ENCODE measurements around the gene OPCML. TPM values are rescaled to one million over a fixed set of nuclear protein-coding genes. Genes with fewer than 3 reads are reported as not detected.

OPCML gene
- total RNA-seq, 1 experiment from 2014 or later, result not detected

- no peak overlapping the region for H3K4me3 ChIP-seq (ENCODE audit: low read depth, low read length)
- Mint-ChIP-seq H3K27me3 (ENCODE audit: insufficient read depth, unreplicated experiment) (peaks cover 7% of the 10 kb centered on the region), H3K36me3 (ENCODE audit: insufficient read depth, unreplicated experiment) (no peaks in the 10 kb centered on the region), H3K9me3 (ENCODE audit: unreplicated experiment) (no peaks in the 10 kb centered on the region), H3K4me3 (ENCODE audit: unreplicated experiment) (no peak overlapping the region), H3K4me1 (ENCODE audit: low read depth, unreplicated experiment) (no peaks in the 10 kb centered on the region), H3K27ac (ENCODE audit: unreplicated experiment) (no peak overlapping the region)
- BruUV-seq (replicated peaks), result no TSS peak
- no peaks in the 10 kb centered on the region for H3K27me3 ChIP-seq (replicated peaks; ENCODE audit: control insufficient read depth, insufficient read depth, low read length)
- H3K36me3 ChIP-seq (ENCODE audit: control insufficient read depth, insufficient read depth, low read length), result no peaks in the 10 kb centered on the region
- no peaks in the 10 kb centered on the region for H3K4me1 ChIP-seq
- CTCF ChIA-PET, result no interaction called here
- no peaks in the 10 kb centered on the region; the same call in 1 of the 2 replicates for H3K9me3 ChIP-seq
- no peak for TF ChIP-seq CTCF (IDR thresholded peaks at IDR 0.05; ENCODE audit: insufficient read depth in 1 of 2, low read depth in 1 of 2, low read length in 1 of 2, severe bottlenecking in 1 of 2, unreplicated experiment in 1 of 2)
- intact Hi-C loops (cut with micrococcal nuclease; ENCODE audit: unreplicated experiment), result no loop called here
- DNase-seq, result no peak
- POLR2A ChIA-PET, result no interaction called here
These were observed 107.1 kb downstream of the OPCML start for GRCh38 chr11:133425245-133425644.

GRCh38 chr11:133418218-133418617 lies 114.1 kb downstream of the OPCML start:
- TF ChIP-seq CTCF (IDR thresholded peaks at IDR 0.05; ENCODE audit: insufficient read depth in 1 of 2, low read depth in 1 of 2, low read length in 1 of 2, severe bottlenecking in 1 of 2, unreplicated experiment in 1 of 2), result no peak
- intact Hi-C loops (cut with micrococcal nuclease; ENCODE audit: unreplicated experiment), result no loop called here
- Mint-ChIP-seq H3K9me3 (ENCODE audit: unreplicated experiment) (peaks cover 10% of the 10 kb centered on the region), H3K4me3 (ENCODE audit: unreplicated experiment) (no peak overlapping the region), H3K4me1 (ENCODE audit: low read depth, unreplicated experiment) (no peaks in the 10 kb centered on the region), H3K27ac (ENCODE audit: unreplicated experiment) (no peak overlapping the region), H3K27me3 (ENCODE audit: insufficient read depth, unreplicated experiment) (peaks cover 3% of the 10 kb centered on the region), H3K36me3 (ENCODE audit: insufficient read depth, unreplicated experiment) (no peaks in the 10 kb centered on the region)
- BruUV-seq (replicated peaks), result no TSS peak
- Histone ChIP-seq H3K4me3 (ENCODE audit: low read depth, low read length) (no peak overlapping the region), H3K4me1 (no peaks in the 10 kb centered on the region), H3K27me3 (replicated peaks; ENCODE audit: control insufficient read depth, insufficient read depth, low read length) (no peaks in the 10 kb centered on the region), H3K9me3 (peaks cover 7% of the 10 kb centered on the region), H3K36me3 (ENCODE audit: control insufficient read depth, insufficient read depth, low read length) (no peaks in the 10 kb centered on the region)
- POLR2A ChIA-PET, result no interaction called here
- no peak for DNase-seq
- CTCF ChIA-PET, result no interaction called here

GRCh38 chr11:133414506-133414905 lies 117.8 kb downstream of the OPCML start:
- Mint-ChIP-seq H3K27me3 (ENCODE audit: insufficient read depth, unreplicated experiment) (no peaks in the 10 kb centered on the region), H3K4me1 (ENCODE audit: low read depth, unreplicated experiment) (no peaks in the 10 kb centered on the region), H3K27ac (ENCODE audit: unreplicated experiment) (no peak overlapping the region), H3K9me3 (ENCODE audit: unreplicated experiment) (peaks cover 10% of the 10 kb centered on the region), H3K4me3 (ENCODE audit: unreplicated experiment) (no peak overlapping the region), H3K36me3 (ENCODE audit: insufficient read depth, unreplicated experiment) (no peaks in the 10 kb centered on the region)
- DNase-seq, result no peak
- Histone ChIP-seq H3K4me3 (ENCODE audit: low read depth, low read length) (no peak overlapping the region), H3K36me3 (ENCODE audit: control insufficient read depth, insufficient read depth, low read length) (no peaks in the 10 kb centered on the region), H3K9me3 (peaks cover 7% of the 10 kb centered on the region; the same call in 1 of the 2 replicates), H3K27me3 (replicated peaks; ENCODE audit: control insufficient read depth, insufficient read depth, low read length) (no peaks in the 10 kb centered on the region), H3K4me1 (no peaks in the 10 kb centered on the region)
- intact Hi-C loops (cut with micrococcal nuclease; ENCODE audit: unreplicated experiment), result no loop called here
- CTCF ChIA-PET, result no interaction called here
- POLR2A ChIA-PET, result no interaction called here
- BruUV-seq (replicated peaks), result no TSS peak
- no peak for TF ChIP-seq CTCF (IDR thresholded peaks at IDR 0.05; ENCODE audit: insufficient read depth in 1 of 2, low read depth in 1 of 2, low read length in 1 of 2, severe bottlenecking in 1 of 2, unreplicated experiment in 1 of 2)
